Measurements from ENCODE around the gene PALB2. TPM values are rescaled to one million over a fixed set of nuclear protein-coding genes. Genes with fewer than 3 reads are reported as not detected.
A peak's percentile ranks its signal among the peaks of the same experiment; 100 is the strongest.

PALB2 gene
- total RNA-seq, 1 experiment from 2014 or later, result 28.0 TPM

- no peaks in the 10 kb centered on the region for H3K27me3 Mint-ChIP-seq (ENCODE audit: unreplicated experiment)
- H3K27ac Mint-ChIP-seq (ENCODE audit: unreplicated experiment), result no peak overlapping the region
- H3K4me3 Mint-ChIP-seq (ENCODE audit: low read depth, unreplicated experiment), result no peak overlapping the region
- peaks cover 8% of the 10 kb centered on the region for H3K4me1 Mint-ChIP-seq (ENCODE audit: low read depth, unreplicated experiment)
- no peaks in the 10 kb centered on the region for H3K9me3 Mint-ChIP-seq (ENCODE audit: low read depth, unreplicated experiment)
- CTCF ChIA-PET, result no interaction called here
- no TSS peak for BruUV-seq (replicated peaks)
- intact Hi-C loops (cut with micrococcal nuclease; ENCODE audit: unreplicated experiment), result no loop called here
- no peak for DNase-seq
- peaks cover 85% of the 10 kb centered on the region for H3K36me3 Mint-ChIP-seq (ENCODE audit: insufficient read depth, unreplicated experiment)
- TF ChIP-seq CTCF (IDR thresholded peaks at IDR 0.05; ENCODE audit: unreplicated experiment), result no peak
Observed at GRCh38 chr16:23561586-23561985, 79.5 kb downstream of the PALB2 start.

DNA sequence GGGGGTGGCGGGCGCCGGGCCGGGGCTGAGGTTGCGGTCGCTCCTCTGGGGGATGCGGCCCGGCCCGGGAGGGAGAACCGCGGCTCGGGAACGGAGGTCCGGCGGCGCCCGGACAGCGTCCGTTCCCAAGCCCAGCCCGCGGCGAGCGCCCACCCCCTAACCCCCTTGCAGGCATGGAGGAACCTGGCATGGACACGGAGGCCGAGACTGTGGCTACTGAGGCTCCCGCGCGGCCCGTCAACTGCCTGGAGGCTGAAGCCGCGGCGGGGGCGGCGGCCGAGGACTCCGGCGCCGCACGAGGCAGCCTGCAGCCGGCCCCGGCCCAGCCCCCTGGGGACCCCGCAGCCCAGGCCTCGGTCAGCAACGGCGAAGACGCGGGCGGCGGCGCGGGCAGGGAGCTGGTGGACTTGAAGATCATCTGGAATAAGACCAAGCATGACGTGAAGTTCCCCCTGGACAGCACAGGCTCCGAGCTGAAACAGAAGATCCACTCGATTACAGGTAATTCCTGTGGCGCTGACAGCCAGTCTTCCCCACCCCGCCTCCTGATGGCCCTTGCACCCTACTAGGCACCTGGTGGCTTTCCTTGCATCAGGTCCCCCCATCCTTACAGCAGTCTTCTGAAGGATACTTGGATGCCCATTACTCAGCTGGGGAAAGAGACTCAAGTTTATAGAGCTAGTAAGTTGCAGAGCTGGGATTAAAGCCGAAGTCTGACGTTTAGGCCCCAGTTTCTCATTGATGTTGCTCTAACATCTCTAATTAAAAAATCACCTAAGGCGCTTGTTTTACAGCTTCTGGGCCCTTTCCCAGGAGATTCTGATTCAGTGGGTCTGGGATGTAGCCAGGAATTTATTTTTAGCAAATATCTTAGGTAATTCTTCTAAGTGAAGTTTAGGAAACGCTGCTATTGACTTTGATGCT is 83.1 kb downstream of the PALB2 start:
- Mint-ChIP-seq H3K27ac (ENCODE audit: unreplicated experiment) (peak overlapping the region; percentile 96), H3K9me3 (ENCODE audit: low read depth, unreplicated experiment) (no peaks in the 10 kb centered on the region), H3K4me3 (ENCODE audit: low read depth, unreplicated experiment) (peak overlapping the region; percentile 96), H3K4me1 (ENCODE audit: low read depth, unreplicated experiment) (peaks cover 8% of the 10 kb centered on the region), H3K27me3 (ENCODE audit: unreplicated experiment) (no peaks in the 10 kb centered on the region), H3K36me3 (ENCODE audit: insufficient read depth, unreplicated experiment) (peaks cover 71% of the 10 kb centered on the region)
- intact Hi-C loops (cut with micrococcal nuclease; ENCODE audit: unreplicated experiment), result loop anchor here (5.0 kb wide), 1 partner anchor 479 kb away; no protein-coding TSS in a partner anchor
- TF ChIP-seq CTCF (IDR thresholded peaks at IDR 0.05; ENCODE audit: unreplicated experiment), result no peak
- no TSS peak for BruUV-seq (replicated peaks)
- CTCF ChIA-PET, result interaction anchor here (0.6 to 1.8 kb wide), 6 partner anchors 19 to 173 kb away, joined by 3 to 5 read pairs (median 3); partner anchors contain the start of gene PALB2
- DNase-seq, result peak; percentile 23

DNA sequence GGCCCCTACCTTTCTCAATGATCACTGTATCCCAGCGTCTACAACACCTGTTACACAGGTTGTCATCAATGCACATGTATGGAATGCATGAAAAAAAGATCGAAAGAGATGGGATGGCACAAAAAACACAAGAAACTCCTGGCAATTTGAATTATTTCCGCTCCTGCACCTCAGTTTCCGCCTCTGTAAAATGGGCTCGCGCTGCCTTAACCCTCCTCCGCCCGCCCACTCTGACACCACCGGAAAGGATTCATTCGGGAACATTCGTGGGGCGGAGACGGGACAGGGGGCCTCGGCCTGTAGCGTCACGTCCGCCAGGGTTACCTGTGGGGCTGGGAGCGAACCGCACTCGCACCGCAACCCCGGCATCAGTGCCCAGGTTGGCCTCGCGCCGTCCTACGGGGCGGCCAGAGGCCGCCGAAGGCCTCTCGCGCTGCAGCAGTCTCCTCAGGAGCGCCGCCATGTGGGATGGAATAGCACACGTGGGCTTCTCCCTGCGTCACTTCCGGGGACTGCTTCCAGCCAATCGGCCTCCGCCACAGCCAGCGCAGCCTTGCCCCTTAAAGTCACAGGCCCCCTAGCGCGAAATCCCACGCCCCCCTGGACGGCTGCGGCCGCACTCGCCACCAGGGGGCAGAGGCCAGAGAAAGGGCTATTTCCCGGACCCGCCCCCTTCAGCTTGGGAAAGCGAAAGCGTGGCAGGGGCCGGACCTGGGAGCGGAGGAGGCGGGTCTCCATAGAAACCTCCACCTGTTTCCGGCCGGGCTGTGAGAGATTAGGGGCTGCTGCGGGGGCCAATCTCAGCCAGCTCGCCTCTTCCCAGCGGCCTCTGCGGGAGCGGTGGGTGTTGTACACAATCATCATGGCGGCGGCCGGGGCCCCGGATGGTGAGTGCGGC is 84.0 kb downstream of the PALB2 start, which contains the start of the genes EARS2 and UBFD1:
Gene EARS2, minus strand, starts transcription at position 470 of the 898 bp plus-strand sequence. Its CDS starts 7 bp downstream, at position 463.
Gene UBFD1, plus strand, starts transcription at position 847 of the 898 bp plus-strand sequence. Its CDS starts 16 bp downstream, at position 863.
- Mint-ChIP-seq H3K4me1 (ENCODE audit: low read depth, unreplicated experiment) (peaks cover 8% of the 10 kb centered on the region), H3K4me3 (ENCODE audit: low read depth, unreplicated experiment) (peak within 1 kb of the TSS; percentile 96), H3K9me3 (ENCODE audit: low read depth, unreplicated experiment) (no peaks in the 10 kb centered on the region), H3K27ac (ENCODE audit: unreplicated experiment) (peak within 1 kb of the TSS; percentile 96), H3K27me3 (ENCODE audit: unreplicated experiment) (no peaks in the 10 kb centered on the region), H3K36me3 (ENCODE audit: insufficient read depth, unreplicated experiment) (peaks cover 63% of the 10 kb centered on the region)
- CTCF ChIA-PET, result interaction anchor here (0.6 to 1.8 kb wide), 4 partner anchors 18 to 84 kb away, joined by 3 read pairs; partner anchors contain the start of gene PALB2
- DNase-seq, result peak; percentile 100
- TF ChIP-seq CTCF (IDR thresholded peaks at IDR 0.05; ENCODE audit: unreplicated experiment), result peak; percentile 91
- TSS peak; percentile 59 for BruUV-seq (replicated peaks)
- intact Hi-C loops (cut with micrococcal nuclease; ENCODE audit: unreplicated experiment), result loop anchor here (5.0 kb wide), 1 partner anchor 480 kb away; no protein-coding TSS in a partner anchor

GRCh38 chr16:23554536-23554935 is 86.6 kb downstream of the PALB2 start:
- CTCF ChIA-PET, result interaction anchor here (1.2 kb wide), 1 partner anchor 44 kb away, joined by 4 read pairs; no protein-coding TSS in a partner anchor
- H3K36me3 Mint-ChIP-seq (ENCODE audit: insufficient read depth, unreplicated experiment), result peaks cover 68% of the 10 kb centered on the region
- no peak overlapping the region for H3K27ac Mint-ChIP-seq (ENCODE audit: unreplicated experiment)
- no peaks in the 10 kb centered on the region for H3K9me3 Mint-ChIP-seq (ENCODE audit: low read depth, unreplicated experiment)
- H3K4me1 Mint-ChIP-seq (ENCODE audit: low read depth, unreplicated experiment), result peaks cover 7% of the 10 kb centered on the region
- no TSS peak for BruUV-seq (replicated peaks)
- no peak for TF ChIP-seq CTCF (IDR thresholded peaks at IDR 0.05; ENCODE audit: unreplicated experiment)
- H3K4me3 Mint-ChIP-seq (ENCODE audit: low read depth, unreplicated experiment), result no peak overlapping the region
- intact Hi-C loops (cut with micrococcal nuclease; ENCODE audit: unreplicated experiment), result no loop called here
- DNase-seq, result no peak
- H3K27me3 Mint-ChIP-seq (ENCODE audit: unreplicated experiment), result no peaks in the 10 kb centered on the region

Data from Calu3 (cell line).